HCT116 (cell line): ENCODE data around the gene PRKCH. TPM values are rescaled to one million over a fixed set of nuclear protein-coding genes. Genes with fewer than 3 reads are reported as not detected.

ENCODE experiments used
- ATAC-seq: fragments of 200-7000 bp; cut with Tn5 transposase; 2 replicates; pipeline ENCODE4 v1.9.1; 2020; ENCODE audit warnings: mild to moderate bottlenecking, moderate library complexity
- BruUV-seq: library from RNA; stranded (reverse); fragments of 400-500 nt; replicated peaks from 2 replicates; lab custom pipeline; 2021; lab: Mats Ljungman, UMichigan
- CTCF ChIA-PET: fragments of 300-600 bp; sonication (Branson Sonifier 250); formaldehyde crosslinking; loops from one replicate; lab custom pipeline; 2021; ENCODE audit warnings: antibody characterized with exemption; lab: Charles Lee
- POLR2A ChIA-PET: fragments of 300-600, 350-600 bp; sonication (Branson Sonifier 250); formaldehyde crosslinking; loops from one replicate; lab custom pipeline; 2021; ENCODE audit warnings: antibody characterized with exemption; lab: Charles Lee
- RAD21 ChIA-PET, 2 experiments: fragments of 300-600 bp; sonication (Branson Sonifier 250); formaldehyde crosslinking; loops; one replicate each; lab custom pipeline; 2023; ENCODE audit warnings: low total read pairs in 2 of 2; ENCODE audit not compliant: uncharacterized antibody in 2 of 2, unreplicated experiment in 2 of 2, low non-redundant PET in 1 of 2; lab: Charles Lee
- DNase-seq: peaks from one replicate; pipeline ENCODE4 v3.0.0-alpha.2; 2010; ENCODE audit warnings: low read depth, low spot score
- H2AFZ ChIP-seq: fragments of 200-600 bp; shearing (Covaris generic), sonication (generic); 2 replicates; pipeline ENCODE4 v1.6.1; 2017; ENCODE audit warnings: low read depth, mixed run types, mixed read lengths, antibody characterized with exemption, low read length; ENCODE audit not compliant: poor library complexity, severe bottlenecking
- H3K27ac ChIP-seq: 2 replicates; pipeline ENCODE4 v1.5.1; 2012; ENCODE audit warnings: low read depth, low read length
- H3K27me3 ChIP-seq: fragments of 200-600 bp; sonication (generic); 2 replicates; pipeline ENCODE4 v1.6.1; 2016; ENCODE audit warnings: mixed run types, low read length, mixed read lengths; ENCODE audit not compliant: insufficient read depth
- H3K36me3 ChIP-seq, 2 experiments: fragments of 200-500 bp in 1 of 2; fragments of 200-600 bp in 1 of 2; sonication (Bioruptor generic) in 1 of 2; sonication (generic) in 1 of 2; 2 replicates each; pipeline versions ENCODE4 v1.5.1 to v1.6.1; 2014 to 2016; ENCODE audit warnings: low read length in 2 of 2, inconsistent platforms in 1 of 2, mixed read lengths in 1 of 2, mixed run types in 1 of 2; ENCODE audit not compliant: insufficient read depth in 2 of 2, control insufficient read depth in 1 of 2
- H3K4me1 ChIP-seq, 2 experiments: fragments of 200-600 bp in 1 of 2; sonication (generic) in 1 of 2; 2 replicates each; pipeline versions ENCODE4 v1.5.1 to v1.6.1; 2012 to 2017; ENCODE audit warnings: low read length in 2 of 2, inconsistent platforms in 1 of 2, mild to moderate bottlenecking in 1 of 2, mixed read lengths in 1 of 2, mixed run types in 1 of 2, moderate library complexity in 1 of 2; ENCODE audit not compliant: insufficient read depth in 2 of 2, control insufficient read depth in 1 of 2
- H3K4me2 ChIP-seq: fragments of 200-600 bp; sonication (generic); 2 replicates; pipeline ENCODE4 v1.6.1; 2017; ENCODE audit warnings: mixed run types, low read length, mixed read lengths
- H3K4me3 ChIP-seq, 2 experiments: fragments of 200-600 bp in 1 of 2; sonication (generic) in 1 of 2; replicated peaks in 1 of 2; 2 replicates each; pipeline ENCODE4 v1.5.1; 2011 to 2016; ENCODE audit warnings: low read length in 2 of 2, control low read depth in 1 of 2, low read depth in 1 of 2, mild to moderate bottlenecking in 1 of 2, mixed read lengths in 1 of 2, mixed run types in 1 of 2
- H3K79me2 ChIP-seq: fragments of 200-600 bp; sonication (generic); 2 replicates; pipeline ENCODE4 v1.6.1; 2017; ENCODE audit warnings: mild to moderate bottlenecking, mixed run types, low read length, moderate library complexity, mixed read lengths; ENCODE audit not compliant: insufficient read depth
- H3K9ac ChIP-seq: fragments of 200-600 bp; sonication (generic); 2 replicates; pipeline ENCODE4 v1.6.1; 2016; ENCODE audit warnings: low read length, mixed read lengths
- H3K9me2 ChIP-seq: fragments of 200-600 bp; sonication (generic), shearing (Covaris generic); 2 replicates; pipeline ENCODE4 v1.6.1; 2017; ENCODE audit warnings: mixed run types, mild to moderate bottlenecking, moderate library complexity; ENCODE audit not compliant: insufficient read depth
- H3K9me3 ChIP-seq, 2 experiments: fragments of 200-500 bp in 1 of 2; fragments of 200-600 bp in 1 of 2; sonication (Bioruptor generic) in 1 of 2; sonication (generic) in 1 of 2; 2 replicates each; pipeline ENCODE4 v1.6.1; 2014 to 2017; ENCODE audit warnings: low read length in 2 of 2, mixed read lengths in 2 of 2, inconsistent platforms in 1 of 2, low read depth in 1 of 2, mild to moderate bottlenecking in 1 of 2, mixed run types in 1 of 2, moderate library complexity in 1 of 2; ENCODE audit not compliant: control insufficient read depth in 1 of 2, insufficient read depth in 1 of 2
- H4K20me1 ChIP-seq: fragments of 200-600 bp; sonication (generic), shearing (Covaris generic); 2 replicates; pipeline ENCODE4 v1.6.1; 2017; ENCODE audit warnings: mixed run types, mild to moderate bottlenecking, moderate library complexity; ENCODE audit not compliant: insufficient read depth
- CEBPB ChIP-seq: IDR thresholded peaks from 2 replicates; pipeline ENCODE4 v1.6.1; 2012; ENCODE audit warnings: low read depth
- EGR1 ChIP-seq: IDR thresholded peaks from 2 replicates; pipeline ENCODE4 v1.6.1; 2012; ENCODE audit warnings: low read depth
- ELF1 ChIP-seq: IDR thresholded peaks from 2 replicates; pipeline ENCODE4 v1.6.1; 2012; ENCODE audit warnings: low read depth, borderline replicate concordance
- EZH2 ChIP-seq: fragments of 200-600 bp; sonication (generic); IDR thresholded peaks from 2 replicates; pipeline ENCODE4 v1.6.1; 2017; ENCODE audit warnings: antibody characterized with exemption, mixed run types
- EZH2phosphoT487 ChIP-seq: fragments of 200-600 bp; IDR thresholded peaks from 2 replicates; pipeline ENCODE4 v1.6.1; 2018; ENCODE audit warnings: antibody characterized with exemption, borderline replicate concordance
- FOSL1 ChIP-seq: IDR thresholded peaks from 2 replicates; pipeline ENCODE4 v1.6.1; 2012; ENCODE audit warnings: low read depth
- JUND ChIP-seq: IDR thresholded peaks from 2 replicates; pipeline ENCODE4 v1.6.1; 2012
- POLR2A ChIP-seq: IDR thresholded peaks from 2 replicates; pipeline ENCODE4 v1.7.0; 2011; ENCODE audit warnings: borderline replicate concordance; ENCODE audit not compliant: insufficient read depth, insufficient read length; ENCODE audit errors: extremely low read depth
- POLR2AphosphoS5 ChIP-seq: IDR thresholded peaks from 2 replicates; pipeline ENCODE4 v1.6.1; 2011; ENCODE audit warnings: mild to moderate bottlenecking, low read depth, low read length, moderate library complexity
- SIN3A ChIP-seq: IDR thresholded peaks from 2 replicates; pipeline ENCODE4 v1.6.1; 2012; ENCODE audit warnings: low read depth
- SP1 ChIP-seq: IDR thresholded peaks from 2 replicates; pipeline ENCODE4 v1.6.1; 2012; ENCODE audit warnings: low read depth
- SRF ChIP-seq: IDR thresholded peaks from 2 replicates; pipeline ENCODE4 v1.6.1; 2012; ENCODE audit warnings: low read depth
- TCF7L2 ChIP-seq: IDR thresholded peaks from 2 replicates; pipeline ENCODE4 v1.7.0; 2011; ENCODE audit warnings: borderline replicate concordance, inconsistent platforms; ENCODE audit not compliant: insufficient read depth, insufficient read length; ENCODE audit errors: extremely low read depth
- ZFX ChIP-seq: fragments of 450-650 bp; IDR thresholded peaks from 2 replicates; pipeline ENCODE4 v1.6.1; 2017
- ZNF274 ChIP-seq: fragments of 200-500 bp; sonication (Bioruptor generic); IDR thresholded peaks from 2 replicates; pipeline ENCODE4 v1.6.1; 2014; ENCODE audit warnings: mild to moderate bottlenecking, low read depth, low read length, inconsistent platforms
- intact Hi-C: fragments of 100-400 bp; cut with micrococcal nuclease; formaldehyde crosslinking; loops from 2 replicates; pipeline ENCODE4 v1.10.0; 2022
- total RNA-seq: library from RNA; stranded (reverse); gene quantifications from one replicate; pipeline ENCODE4 v1.2.1, GENCODE V29; 2021; ENCODE audit not compliant: unreplicated experiment
- TF ChIP-seq, protein P1 (sequence below): IDR thresholded peaks from 2 replicates; pipeline ENCODE4 v1.6.1; 2012
- TF ChIP-seq, protein P2 (sequence below): IDR thresholded peaks from 2 replicates; pipeline ENCODE4 v1.6.1; 2011; ENCODE audit warnings: mild to moderate bottlenecking, low read length, moderate library complexity; ENCODE audit not compliant: insufficient replicate concordance; ENCODE audit errors: extremely low read depth

PRKCH gene
- total RNA-seq, 1 experiment from 2014 or later: 16.6 TPM

DNA sequence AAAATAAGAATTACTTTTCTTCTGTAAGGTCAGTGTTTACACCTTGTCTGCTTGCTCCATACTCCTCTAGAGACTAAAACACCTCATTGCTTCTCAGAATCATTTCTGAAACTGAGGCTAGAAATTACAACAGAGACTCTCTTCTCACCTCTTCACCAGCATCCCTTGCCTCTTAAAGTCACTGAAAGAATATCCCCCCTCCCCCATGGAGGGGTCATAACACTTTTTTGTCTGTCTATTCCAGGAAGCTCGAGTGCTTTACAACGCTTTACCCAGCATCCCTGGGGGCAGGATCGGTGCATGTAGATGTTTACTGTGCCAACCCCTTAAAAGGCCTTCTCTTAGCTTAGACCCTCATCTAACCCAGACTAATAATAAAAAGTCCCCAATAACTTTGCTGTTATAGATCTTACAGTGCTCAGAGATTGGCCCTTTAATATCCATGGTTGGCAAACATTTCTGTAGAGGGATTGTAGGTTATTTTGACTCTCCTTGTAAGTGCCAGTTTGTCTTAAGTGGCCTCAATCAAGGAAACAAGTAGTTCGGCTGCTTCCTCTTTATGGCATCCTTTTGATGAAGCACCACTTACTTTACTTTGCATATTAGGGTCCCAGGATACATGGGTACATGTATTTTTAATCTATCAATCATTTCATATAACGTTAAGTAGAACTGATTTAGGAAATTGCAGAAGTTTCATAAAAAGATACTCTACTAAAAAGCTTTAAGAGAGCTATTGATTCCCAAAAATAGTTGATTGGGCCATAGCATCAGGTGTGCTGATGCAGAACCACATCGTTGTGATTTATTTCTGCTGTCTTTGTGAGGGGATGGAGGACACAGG, 29.3 kb downstream of the PRKCH start:
- Histone ChIP-seq H3K9ac (no peak overlapping the region), H3K36me3 (no peaks in the 10 kb centered on the region), H3K4me2 (no peak overlapping the region), H3K27me3 (no peaks in the 10 kb centered on the region), H3K4me1 (peaks cover 17 to 22% of the 10 kb centered on the region in 2 experiments), H3K79me2 (no peaks in the 10 kb centered on the region), H2AFZ (no peak overlapping the region), H3K27ac (no peak overlapping the region), H3K9me3 (no peaks in the 10 kb centered on the region), H3K9me2 (no peaks in the 10 kb centered on the region), H3K4me3 (no peak overlapping the region), H4K20me1 (no peaks in the 10 kb centered on the region)
- RAD21 ChIA-PET: no interaction called here
- TF ChIP-seq SRF (no peak), EGR1 (no peak), ZFX (no peak), EZH2 (no peak), POLR2AphosphoS5 (no peak), EZH2phosphoT487 (no peak), JUND (no peak), TCF7L2 (no peak), CEBPB (no peak), POLR2A (no peak), FOSL1 (no peak), ZNF274 (no peak), SP1 (no peak), ELF1 (no peak), SIN3A (no peak)
- TF ChIP-seq, protein P1, sequence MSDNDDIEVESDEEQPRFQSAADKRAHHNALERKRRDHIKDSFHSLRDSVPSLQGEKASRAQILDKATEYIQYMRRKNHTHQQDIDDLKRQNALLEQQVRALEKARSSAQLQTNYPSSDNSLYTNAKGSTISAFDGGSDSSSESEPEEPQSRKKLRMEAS: no peak
- TF ChIP-seq, protein P2, sequence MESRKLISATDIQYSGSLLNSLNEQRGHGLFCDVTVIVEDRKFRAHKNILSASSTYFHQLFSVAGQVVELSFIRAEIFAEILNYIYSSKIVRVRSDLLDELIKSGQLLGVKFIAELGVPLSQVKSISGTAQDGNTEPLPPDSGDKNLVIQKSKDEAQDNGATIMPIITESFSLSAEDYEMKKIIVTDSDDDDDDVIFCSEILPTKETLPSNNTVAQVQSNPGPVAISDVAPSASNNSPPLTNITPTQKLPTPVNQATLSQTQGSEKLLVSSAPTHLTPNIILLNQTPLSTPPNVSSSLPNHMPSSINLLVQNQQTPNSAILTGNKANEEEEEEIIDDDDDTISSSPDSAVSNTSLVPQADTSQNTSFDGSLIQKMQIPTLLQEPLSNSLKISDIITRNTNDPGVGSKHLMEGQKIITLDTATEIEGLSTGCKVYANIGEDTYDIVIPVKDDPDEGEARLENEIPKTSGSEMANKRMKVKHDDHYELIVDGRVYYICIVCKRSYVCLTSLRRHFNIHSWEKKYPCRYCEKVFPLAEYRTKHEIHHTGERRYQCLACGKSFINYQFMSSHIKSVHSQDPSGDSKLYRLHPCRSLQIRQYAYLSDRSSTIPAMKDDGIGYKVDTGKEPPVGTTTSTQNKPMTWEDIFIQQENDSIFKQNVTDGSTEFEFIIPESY: no peak
- CTCF ChIA-PET: no interaction called here
- DNase-seq (no peak), ATAC-seq (no peak)
- intact Hi-C loops: no loop called here
- no TSS peak for BruUV-seq
- POLR2A ChIA-PET: no interaction called here
